ENCODE measurements around the gene CASTOR1.

The CASTOR1 gene

GRCh38 chr22:30328466-30329049, 39.3 kb upstream of the CASTOR1 start:
- Histone ChIP-seq H3K36me3 (ENCODE audit: control insufficient read depth, insufficient read depth, low read length) (peaks cover 40% of the 10 kb centered on the region), H3K4me1 (ENCODE audit: control insufficient read depth, insufficient read depth, low read length, poor library complexity, severe bottlenecking) (peaks cover 28% of the 10 kb centered on the region), H3K4me3 (ENCODE audit: extremely low read depth, insufficient read depth, low read length, poor library complexity, severe bottlenecking) (no peak overlapping the region), H3K9me3 (ENCODE audit: control insufficient read depth, low read length) (no peaks in the 10 kb centered on the region), H3K27ac (ENCODE audit: low read depth, low read length, severe bottlenecking) (peak overlapping the region; percentile 77)
- 83% methylated on average over 2 of the region's 3 CpGs; no CpG with 5 or more reads in 1 of the 2 experiments for WGBS, 2 experiments (ENCODE audit: insufficient coverage in 2 of 2)

GRCh38 chr22:30327864-30328345, 38.6 kb upstream of the CASTOR1 start:
- Histone ChIP-seq H3K27ac (ENCODE audit: low read depth, low read length, severe bottlenecking) (peak overlapping the region; percentile 77), H3K36me3 (ENCODE audit: control insufficient read depth, insufficient read depth, low read length) (peaks cover 33% of the 10 kb centered on the region), H3K4me1 (ENCODE audit: control insufficient read depth, insufficient read depth, low read length, poor library complexity, severe bottlenecking) (peaks cover 28% of the 10 kb centered on the region), H3K4me3 (ENCODE audit: extremely low read depth, insufficient read depth, low read length, poor library complexity, severe bottlenecking) (no peak overlapping the region), H3K9me3 (ENCODE audit: control insufficient read depth, low read length) (no peaks in the 10 kb centered on the region)
- 65 to 100% methylated on average over 3 of the region's 5 CpGs for WGBS, 2 experiments (ENCODE audit: insufficient coverage in 2 of 2)

- no peaks in the 10 kb centered on the region for H3K9me3 ChIP-seq (ENCODE audit: control insufficient read depth, low read length)
- peaks cover 28% of the 10 kb centered on the region for H3K4me1 ChIP-seq (ENCODE audit: control insufficient read depth, insufficient read depth, low read length, poor library complexity, severe bottlenecking)
- H3K36me3 ChIP-seq (ENCODE audit: control insufficient read depth, insufficient read depth, low read length): peaks cover 24% of the 10 kb centered on the region
- 0 to 1% methylated on average over 38 to 48 of the region's 69 CpGs for WGBS, 2 experiments (ENCODE audit: insufficient coverage in 2 of 2)
- H3K4me3 ChIP-seq (ENCODE audit: extremely low read depth, insufficient read depth, low read length, poor library complexity, severe bottlenecking): peak within 1 kb of the TSS; percentile 72
- peak within 1 kb of the TSS; percentile 43 for H3K27ac ChIP-seq (ENCODE audit: low read depth, low read length, severe bottlenecking)
Measured at GRCh38 chr22:30326706-30327362, 37.5 kb upstream of the CASTOR1 start, which contains the start of gene TBC1D10A. Gene TBC1D10A, minus strand, starts transcription at chr22:30326941. Its CDS starts 60 bp downstream, at chr22:30326881.

GRCh38 chr22:30326255-30326705, 37.0 kb upstream of the CASTOR1 start:
- Histone ChIP-seq H3K4me3 (ENCODE audit: extremely low read depth, insufficient read depth, low read length, poor library complexity, severe bottlenecking) (peak overlapping the region; percentile 72), H3K4me1 (ENCODE audit: control insufficient read depth, insufficient read depth, low read length, poor library complexity, severe bottlenecking) (peaks cover 28% of the 10 kb centered on the region), H3K36me3 (ENCODE audit: control insufficient read depth, insufficient read depth, low read length) (peaks cover 20% of the 10 kb centered on the region), H3K27ac (ENCODE audit: low read depth, low read length, severe bottlenecking) (no peak overlapping the region), H3K9me3 (ENCODE audit: control insufficient read depth, low read length) (no peaks in the 10 kb centered on the region)
- 2 to 4% methylated on average over 22 to 25 of the region's 34 CpGs for WGBS, 2 experiments (ENCODE audit: insufficient coverage in 2 of 2)

DNA sequence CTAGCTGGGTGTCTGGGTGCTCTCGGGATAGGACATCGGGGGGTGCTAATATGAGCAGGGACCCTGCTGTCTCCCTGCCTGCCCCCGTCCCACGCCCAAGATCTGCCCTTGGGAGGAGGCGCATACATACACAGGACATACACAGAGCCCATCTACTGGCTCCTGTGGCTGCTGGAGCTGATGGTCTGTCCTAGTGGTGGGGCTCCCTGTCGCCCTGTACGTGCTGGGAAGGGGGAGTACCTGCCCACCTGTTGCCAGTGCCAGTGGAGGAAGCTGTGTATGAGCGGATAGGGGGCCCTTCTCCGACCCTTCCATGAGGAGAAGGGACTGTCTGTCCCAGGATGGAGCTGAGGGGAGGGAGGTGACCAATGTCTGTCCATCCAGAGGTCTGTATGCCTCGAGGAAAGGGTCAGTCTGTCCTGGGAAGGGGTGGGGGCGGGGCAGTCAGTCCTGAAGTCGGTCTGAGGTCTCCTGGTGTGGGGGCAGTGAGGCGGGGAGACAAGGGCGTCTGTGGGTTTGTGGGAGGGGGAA, 36.5 kb upstream of the CASTOR1 start:
- Histone ChIP-seq H3K4me1 (ENCODE audit: control insufficient read depth, insufficient read depth, low read length, poor library complexity, severe bottlenecking) (peaks cover 26% of the 10 kb centered on the region), H3K9me3 (ENCODE audit: control insufficient read depth, low read length) (no peaks in the 10 kb centered on the region), H3K27ac (ENCODE audit: low read depth, low read length, severe bottlenecking) (no peak overlapping the region), H3K4me3 (ENCODE audit: extremely low read depth, insufficient read depth, low read length, poor library complexity, severe bottlenecking) (peak overlapping the region; percentile 72), H3K36me3 (ENCODE audit: control insufficient read depth, insufficient read depth, low read length) (peaks cover 15% of the 10 kb centered on the region)
- 57 to 72% methylated on average over 6 to 12 of the region's 14 CpGs for WGBS, 2 experiments (ENCODE audit: insufficient coverage in 2 of 2)

DNA sequence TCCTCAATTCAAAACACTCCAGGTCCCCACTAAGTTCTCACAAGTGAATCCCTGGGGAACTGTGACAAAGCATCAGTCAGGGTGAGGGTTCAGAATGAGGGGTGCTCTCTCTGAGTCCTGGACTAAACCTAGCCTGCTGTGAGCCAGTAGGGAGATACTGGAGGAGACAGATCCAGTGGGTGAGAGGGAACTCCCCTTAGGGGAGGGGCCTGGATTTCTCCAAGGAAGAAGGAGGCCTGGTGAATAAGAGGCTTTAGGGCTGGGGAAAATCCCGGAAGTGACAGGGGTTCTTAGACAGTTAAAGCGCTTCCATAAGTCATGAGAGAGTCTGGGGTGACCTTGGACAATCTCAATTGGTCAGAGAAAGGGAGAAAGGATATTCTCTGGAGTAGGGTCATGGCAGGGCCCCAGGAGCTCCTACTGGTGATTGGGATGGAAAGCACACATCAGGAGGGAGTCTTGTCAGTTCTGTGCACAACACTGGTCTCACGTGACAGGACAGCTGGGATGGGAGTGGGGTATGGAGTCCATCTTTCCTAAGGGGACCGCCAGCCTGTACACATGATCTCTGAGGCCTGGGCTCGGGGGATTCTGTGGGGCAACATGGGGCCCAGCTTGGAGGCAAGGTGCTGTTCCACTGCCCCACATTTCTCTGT, 35.9 kb upstream of the CASTOR1 start:
- Histone ChIP-seq H3K4me1 (ENCODE audit: control insufficient read depth, insufficient read depth, low read length, poor library complexity, severe bottlenecking) (peaks cover 21% of the 10 kb centered on the region), H3K4me3 (ENCODE audit: extremely low read depth, insufficient read depth, low read length, poor library complexity, severe bottlenecking) (peak overlapping the region; percentile 72), H3K36me3 (ENCODE audit: control insufficient read depth, insufficient read depth, low read length) (peaks cover 15% of the 10 kb centered on the region), H3K27ac (ENCODE audit: low read depth, low read length, severe bottlenecking) (no peak overlapping the region), H3K9me3 (ENCODE audit: control insufficient read depth, low read length) (no peaks in the 10 kb centered on the region)
- 79 to 83% methylated on average over 5 of the region's 5 CpGs for WGBS, 2 experiments (ENCODE audit: insufficient coverage in 2 of 2)

- WGBS, 2 experiments (ENCODE audit: insufficient coverage in 2 of 2): 85 to 100% methylated on average over 3 to 5 of the region's 8 CpGs
- Histone ChIP-seq H3K27ac (ENCODE audit: low read depth, low read length, severe bottlenecking) (no peak overlapping the region), H3K9me3 (ENCODE audit: control insufficient read depth, low read length) (no peaks in the 10 kb centered on the region), H3K4me1 (ENCODE audit: control insufficient read depth, insufficient read depth, low read length, poor library complexity, severe bottlenecking) (peaks cover 17% of the 10 kb centered on the region), H3K4me3 (ENCODE audit: extremely low read depth, insufficient read depth, low read length, poor library complexity, severe bottlenecking) (no peak overlapping the region), H3K36me3 (ENCODE audit: control insufficient read depth, insufficient read depth, low read length) (peaks cover 15% of the 10 kb centered on the region)
Measured at GRCh38 chr22:30324014-30324730, 34.9 kb upstream of the CASTOR1 start.

DNA sequence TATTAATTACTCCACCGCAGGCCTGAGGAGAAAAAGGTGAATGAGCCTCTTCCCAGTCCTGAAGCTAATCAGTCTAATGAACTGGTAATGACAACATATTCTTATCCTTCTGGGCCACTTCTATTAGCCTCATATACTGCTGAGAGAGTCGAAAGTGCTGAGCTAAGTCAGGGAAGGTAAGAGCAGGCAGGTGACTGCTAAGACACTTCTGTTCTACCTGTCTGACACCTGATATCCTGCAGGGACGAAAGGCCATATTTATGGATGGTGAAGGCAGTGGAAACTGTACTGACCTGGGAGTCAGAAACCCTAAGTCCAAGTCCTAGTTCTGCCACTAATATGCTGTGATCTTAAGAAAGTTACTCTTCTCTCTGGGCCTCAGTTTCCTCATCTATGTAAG, 33.9 kb upstream of the CASTOR1 start:
- peaks cover 15% of the 10 kb centered on the region for H3K36me3 ChIP-seq (ENCODE audit: control insufficient read depth, insufficient read depth, low read length)
- no peak overlapping the region for H3K27ac ChIP-seq (ENCODE audit: low read depth, low read length, severe bottlenecking)
- peaks cover 17% of the 10 kb centered on the region for H3K4me1 ChIP-seq (ENCODE audit: control insufficient read depth, insufficient read depth, low read length, poor library complexity, severe bottlenecking)
- 80 to 100% methylated on average over 1 of the region's 3 CpGs for WGBS, 2 experiments (ENCODE audit: insufficient coverage in 2 of 2)
- no peak overlapping the region for H3K4me3 ChIP-seq (ENCODE audit: extremely low read depth, insufficient read depth, low read length, poor library complexity, severe bottlenecking)
- no peaks in the 10 kb centered on the region for H3K9me3 ChIP-seq (ENCODE audit: control insufficient read depth, low read length)

- WGBS, 2 experiments (ENCODE audit: insufficient coverage in 2 of 2): 100% methylated on average over 1 of the region's 2 CpGs; no CpG with 5 or more reads in 1 of the 2 experiments
- H3K9me3 ChIP-seq (ENCODE audit: control insufficient read depth, low read length): no peaks in the 10 kb centered on the region
- peaks cover 15% of the 10 kb centered on the region for H3K36me3 ChIP-seq (ENCODE audit: control insufficient read depth, insufficient read depth, low read length)
- H3K4me3 ChIP-seq (ENCODE audit: extremely low read depth, insufficient read depth, low read length, poor library complexity, severe bottlenecking): no peak overlapping the region
- H3K27ac ChIP-seq (ENCODE audit: low read depth, low read length, severe bottlenecking): no peak overlapping the region
- H3K4me1 ChIP-seq (ENCODE audit: control insufficient read depth, insufficient read depth, low read length, poor library complexity, severe bottlenecking): peaks cover 13% of the 10 kb centered on the region
Measured at GRCh38 chr22:30321461-30321860, 32.2 kb upstream of the CASTOR1 start.

DNA sequence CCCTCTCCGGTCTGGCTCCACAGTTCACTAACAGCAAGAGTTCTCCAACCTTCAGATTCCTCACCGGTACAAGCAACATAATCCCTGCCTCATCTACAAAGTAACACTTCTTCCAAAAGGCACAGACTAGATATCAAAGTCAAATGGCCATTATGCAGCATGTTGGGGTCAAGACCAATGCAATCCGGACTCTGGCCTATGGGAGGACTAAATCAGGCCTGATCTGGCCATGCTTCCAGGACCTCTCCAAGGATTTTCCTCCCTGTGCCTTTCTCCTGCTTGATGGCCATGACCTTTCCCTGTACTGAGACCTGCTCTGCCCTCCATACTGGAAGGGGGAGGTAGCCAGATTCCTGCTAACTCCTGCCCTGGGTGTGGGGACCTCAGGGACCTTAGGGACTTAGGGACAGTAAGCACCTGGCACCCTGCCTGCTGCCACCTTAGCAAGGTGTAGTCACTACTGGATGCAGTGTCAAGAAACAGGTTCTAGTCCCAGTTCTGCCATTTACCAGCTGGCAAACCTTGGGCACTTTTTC, 30.8 kb upstream of the CASTOR1 start:
- no peak overlapping the region for H3K4me3 ChIP-seq (ENCODE audit: extremely low read depth, insufficient read depth, low read length, poor library complexity, severe bottlenecking)
- no peaks in the 10 kb centered on the region for H3K9me3 ChIP-seq (ENCODE audit: control insufficient read depth, low read length)
- peaks cover 19% of the 10 kb centered on the region for H3K36me3 ChIP-seq (ENCODE audit: control insufficient read depth, insufficient read depth, low read length)
- 89 to 96% methylated on average over 3 of the region's 3 CpGs for WGBS, 2 experiments (ENCODE audit: insufficient coverage in 2 of 2)
- H3K4me1 ChIP-seq (ENCODE audit: control insufficient read depth, insufficient read depth, low read length, poor library complexity, severe bottlenecking): peaks cover 11% of the 10 kb centered on the region
- no peak overlapping the region for H3K27ac ChIP-seq (ENCODE audit: low read depth, low read length, severe bottlenecking)
